SK-N-SH (cell line): ENCODE results near the gene ZNF774. TPM values are rescaled to one million over a fixed set of nuclear protein-coding genes. Genes with fewer than 3 reads are reported as not detected.

Experiments
- CTCF ChIA-PET: fragments of 300-600, 350-600 bp; formaldehyde crosslinking; extraction: SDS; loops from one replicate; lab custom pipeline; 2021; lab: Yijun Ruan, JAX
- POLR2A ChIA-PET: fragments of 350-600 bp; sonication (Branson Sonifier 250); formaldehyde crosslinking; extraction: SDS; loops from one replicate; lab custom pipeline; 2020; ENCODE audit warnings: antibody characterized with exemption, inconsistent platforms; lab: Yijun Ruan, JAX
- DNase-seq: peaks from one replicate; pipeline ENCODE4 v3.0.0; 2012
- H2AFZ ChIP-seq: fragments of 200-600 bp; sonication (generic); 2 replicates; pipeline ENCODE4 v1.8.1; 2016; ENCODE audit warnings: antibody characterized with exemption, mild to moderate bottlenecking, low read depth
- H3F3A ChIP-seq: fragments of 200-600 bp; sonication (generic); replicated peaks from 2 replicates; pipeline ENCODE3; 2016; ENCODE audit warnings: antibody characterized with exemption, mild to moderate bottlenecking; ENCODE audit not compliant: insufficient read depth
- H3K27ac ChIP-seq, 2 experiments: fragments of 200-500 bp in 1 of 2; fragments of 200-600 bp in 1 of 2; sonication (Bioruptor generic) in 1 of 2; sonication (generic), shearing (Covaris generic) in 1 of 2; 2 replicates each; pipeline versions ENCODE4 v1.5.1 to v1.6.1; 2014 to 2016; ENCODE audit warnings: low read depth in 2 of 2, inconsistent platforms in 1 of 2, low read length in 1 of 2, mild to moderate bottlenecking in 1 of 2, mixed read lengths in 1 of 2
- H3K27me3 ChIP-seq: fragments of 200-600 bp; sonication (generic), shearing (Covaris generic); 2 replicates; pipeline ENCODE4 v1.6.1; 2016; ENCODE audit warnings: mixed run types; ENCODE audit not compliant: insufficient read depth
- H3K36me3 ChIP-seq, 2 experiments: fragments of 200-500 bp in 1 of 2; fragments of 200-600 bp in 1 of 2; sonication (Bioruptor generic) in 1 of 2; sonication (generic) in 1 of 2; replicated peaks in 1 of 2; 2 replicates each; pipeline versions ENCODE3 to v1.5.1; 2014 to 2016; ENCODE audit warnings: low read length in 1 of 2, mild to moderate bottlenecking in 1 of 2; ENCODE audit not compliant: insufficient read depth in 2 of 2, control insufficient read depth in 1 of 2
- H3K4me1 ChIP-seq, 2 experiments: fragments of 200-500 bp in 1 of 2; fragments of 200-600 bp in 1 of 2; sonication (Bioruptor generic) in 1 of 2; sonication (generic), shearing (Covaris generic) in 1 of 2; 2 replicates each; pipeline versions ENCODE4 v1.5.1 to v1.6.1; 2014 to 2016; ENCODE audit warnings: low read depth in 1 of 2, low read length in 1 of 2, mixed run types in 1 of 2; ENCODE audit not compliant: insufficient read depth in 2 of 2, control insufficient read depth in 1 of 2
- H3K4me2 ChIP-seq: fragments of 200-600 bp; sonication (generic), shearing (Covaris generic); 2 replicates; pipeline ENCODE4 v1.6.1; 2017; ENCODE audit warnings: mixed run types
- H3K4me3 ChIP-seq, 2 experiments: fragments of 200-500 bp in 1 of 2; fragments of 200-600 bp in 1 of 2; sonication (Bioruptor generic) in 1 of 2; sonication (generic), shearing (Covaris generic) in 1 of 2; 2 replicates each; pipeline versions ENCODE4 v1.5.1 to v1.8.1; 2014 to 2016; ENCODE audit warnings: low read depth in 2 of 2, inconsistent platforms in 1 of 2, low read length in 1 of 2, mild to moderate bottlenecking in 1 of 2, mixed read lengths in 1 of 2, moderate library complexity in 1 of 2
- H3K79me2 ChIP-seq: fragments of 200-600 bp; sonication (generic); 2 replicates; pipeline ENCODE4 v1.8.1; 2017; ENCODE audit warnings: mild to moderate bottlenecking; ENCODE audit not compliant: insufficient read depth
- H3K9ac ChIP-seq: fragments of 200-600 bp; sonication (generic); 2 replicates; pipeline ENCODE4 v1.6.1; 2017; ENCODE audit warnings: mixed run types
- H3K9me2 ChIP-seq: fragments of 200-600 bp; sonication (generic); 2 replicates; pipeline ENCODE4 v1.6.1; 2017; ENCODE audit warnings: mixed run types
- H3K9me3 ChIP-seq: fragments of 200-600 bp; sonication (generic); 2 replicates; pipeline ENCODE4 v1.6.1; 2017; ENCODE audit warnings: mixed run types, mild to moderate bottlenecking, moderate library complexity
- H4K20me1 ChIP-seq: fragments of 200-600 bp; sonication (generic); 2 replicates; pipeline ENCODE4 v1.6.1; 2017; ENCODE audit warnings: mild to moderate bottlenecking, mixed run types; ENCODE audit not compliant: insufficient read depth
- ELF1 ChIP-seq: IDR thresholded peaks from 2 replicates; pipeline ENCODE4 v1.4.0; 2012
- EZH2phosphoT487 ChIP-seq: fragments of 200-600 bp; sonication (generic); IDR thresholded peaks from 2 replicates; pipeline ENCODE4 v1.6.1; 2017; ENCODE audit warnings: low read depth, mixed run types, mild to moderate bottlenecking, antibody characterized with exemption, moderate library complexity, borderline replicate concordance
- GABPA ChIP-seq: IDR thresholded peaks from 2 replicates; pipeline ENCODE4 v1.4.0; 2012; ENCODE audit warnings: low read depth, mild to moderate bottlenecking
- RFX5 ChIP-seq: IDR thresholded peaks from 2 replicates; pipeline ENCODE4 v1.6.1; 2012; ENCODE audit warnings: mild to moderate bottlenecking, improper control_type of control experiment, low read length
- SIN3A ChIP-seq: IDR thresholded peaks from 2 replicates; pipeline ENCODE4 v1.6.1; 2012; ENCODE audit warnings: low read depth, mild to moderate bottlenecking, low read length, moderate library complexity, borderline replicate concordance
- SMC3 ChIP-seq: IDR thresholded peaks from 2 replicates; pipeline ENCODE4 v1.6.1; 2012; ENCODE audit warnings: low read depth, low read length, improper control_type of control experiment
- TAF1 ChIP-seq: IDR thresholded peaks from 2 replicates; pipeline ENCODE4 v1.6.1; 2012; ENCODE audit warnings: low read depth, mild to moderate bottlenecking, low read length, moderate library complexity, borderline replicate concordance
- USF2 ChIP-seq: fragments of 150-350 bp; IDR thresholded peaks from 2 replicates; pipeline ENCODE4 v1.6.1; 2017; ENCODE audit warnings: antibody characterized with exemption, low read length, low read depth, borderline replicate concordance
- YY1 ChIP-seq: IDR thresholded peaks from 2 replicates; pipeline ENCODE4 v1.4.0; 2012; ENCODE audit warnings: low read depth, mild to moderate bottlenecking
- WGBS: methylation state at CpG from one replicate; pipeline ENCODE4 v1.1.6; 2017; ENCODE audit warnings: low lambda C conversion rate; 5-methylcytosine and 5-hydroxymethylcytosine counted together
- polyA plus RNA-seq, 3 experiments: library from polyadenylated mRNA; depleted of rRNA; stranded (reverse); fragments of >200 nt; gene quantifications; 2 replicates each; pipeline ENCODE4 v1.2.3, GENCODE V29; 2012
- TF ChIP-seq, protein P1 (sequence below): IDR thresholded peaks from 2 replicates; pipeline ENCODE4 v1.4.0; 2012; ENCODE audit warnings: low read depth, borderline replicate concordance

ZNF774 gene
- polyA plus RNA-seq, 1 of the 3 experiments (the other 2 are of a cell fraction): 1.8 TPM

GRCh38 chr15:90343302-90343790 lies 8.7 kb upstream of the ZNF774 start:
- Histone ChIP-seq H3K9me3 (no peaks in the 10 kb centered on the region), H3F3A (peaks cover 18% of the 10 kb centered on the region), H3K4me3 (no peak overlapping the region), H3K79me2 (no peaks in the 10 kb centered on the region)
- CTCF ChIA-PET: interaction anchor here (1.5 kb wide), 1 partner anchor 24 kb away, joined by 5 read pairs; no protein-coding TSS in a partner anchor
- peak; percentile 50; the same call in 1 of the 2 replicates for TF ChIP-seq YY1
- TF ChIP-seq SMC3: no peak
- TF ChIP-seq SIN3A: no peak
- TF ChIP-seq, all 33 proteins: peak for 1
- POLR2A ChIA-PET: interaction anchor here (1.2 kb wide), 1 partner anchor 45 kb away, joined by 3 read pairs; the partner anchor contains the start of gene IQGAP1
- H3K9ac ChIP-seq: no peak overlapping the region
- H4K20me1 ChIP-seq: no peaks in the 10 kb centered on the region
- peak overlapping the region in 1 of 2 experiments; percentile 64; a peak in 2 of 4 replicates for H3K27ac ChIP-seq
- WGBS: 85% methylated on average over 5 of the region's 5 CpGs
- no peaks in the 10 kb centered on the region for H3K36me3 ChIP-seq
- H2AFZ ChIP-seq: 0 out of 2 replicates have a peak overlapping the region, but pooled peaks have one; percentile 12
- DNase-seq: no peak
- no peaks in the 10 kb centered on the region for H3K9me2 ChIP-seq
- no peaks in the 10 kb centered on the region for H3K27me3 ChIP-seq
- H3K4me1 ChIP-seq: peaks cover 4 to 5% of the 10 kb centered on the region in 2 experiments; a peak in 1 of 4 replicates
- H3K4me2 ChIP-seq: no peak overlapping the region

DNA sequence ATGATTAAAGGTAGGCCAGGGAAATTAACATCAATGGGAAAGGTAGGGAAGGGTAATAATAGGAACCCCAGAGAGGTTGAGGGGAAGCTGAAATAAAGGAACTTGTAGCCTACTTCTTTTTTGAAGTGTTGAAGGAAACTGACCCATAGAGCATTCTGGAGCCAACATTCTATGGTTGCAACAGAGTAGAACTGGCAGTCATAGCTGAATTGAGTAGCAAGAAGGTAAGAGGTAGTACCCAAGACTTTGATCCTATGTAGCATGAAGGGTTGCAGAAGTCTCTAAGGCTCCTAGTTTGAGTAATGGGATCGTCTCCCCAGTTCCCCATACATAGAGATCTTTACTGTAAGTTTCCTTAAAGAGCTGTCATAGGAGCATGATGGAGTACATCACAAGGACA lies 7.4 kb upstream of the ZNF774 start:
- no peaks in the 10 kb centered on the region for H3K36me3 ChIP-seq
- no peaks in the 10 kb centered on the region for H3K9me2 ChIP-seq
- H3K4me3 ChIP-seq: no peak overlapping the region
- H3K9ac ChIP-seq: no peak overlapping the region
- H3K4me1 ChIP-seq: peaks cover 4 to 5% of the 10 kb centered on the region in 2 experiments; a peak in 1 of 4 replicates
- H3K4me2 ChIP-seq: no peak overlapping the region
- no peaks in the 10 kb centered on the region for H3K79me2 ChIP-seq
- H3K9me3 ChIP-seq: no peaks in the 10 kb centered on the region
- DNase-seq: no peak
- no peak overlapping the region for H3K27ac ChIP-seq
- 71% methylated on average over 1 of the region's 1 CpG for WGBS
- CTCF ChIA-PET: interaction anchor here (1.4 kb wide), 1 partner anchor 9 kb away, joined by 5 read pairs; no protein-coding TSS in a partner anchor
- H3K27me3 ChIP-seq: no peaks in the 10 kb centered on the region
- POLR2A ChIA-PET: no interaction called here
- no peak overlapping the region for H2AFZ ChIP-seq
- TF ChIP-seq GABPA (no peak), ELF1 (no peak), USF2 (no peak), EZH2phosphoT487 (no peak), YY1 (no peak), TAF1 (no peak), RFX5 (no peak)
- TF ChIP-seq, protein P1, sequence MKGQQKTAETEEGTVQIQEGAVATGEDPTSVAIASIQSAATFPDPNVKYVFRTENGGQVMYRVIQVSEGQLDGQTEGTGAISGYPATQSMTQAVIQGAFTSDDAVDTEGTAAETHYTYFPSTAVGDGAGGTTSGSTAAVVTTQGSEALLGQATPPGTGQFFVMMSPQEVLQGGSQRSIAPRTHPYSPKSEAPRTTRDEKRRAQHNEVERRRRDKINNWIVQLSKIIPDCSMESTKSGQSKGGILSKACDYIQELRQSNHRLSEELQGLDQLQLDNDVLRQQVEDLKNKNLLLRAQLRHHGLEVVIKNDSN: no peak
- TF ChIP-seq, all 33 proteins: peak for 0
- Histone ChIP-seq H3F3A (peaks cover 18% of the 10 kb centered on the region), H4K20me1 (no peaks in the 10 kb centered on the region)
